ENCODE data around the gene APOBEC3H. TPM values are rescaled to one million over a fixed set of nuclear protein-coding genes. Genes with fewer than 3 reads are reported as not detected.

Gene APOBEC3H
- total RNA-seq, 1 donor from 2014 or later: not detected

GRCh38 chr22:39108487-39108886 is 11.4 kb downstream of the APOBEC3H start:
- no peak for ATAC-seq
- DNase-seq (ENCODE audit: low spot score): no peak

- no peak for DNase-seq (ENCODE audit: low spot score)
- no peak for ATAC-seq
Observed at GRCh38 chr22:39109361-39109760, 12.3 kb downstream of the APOBEC3H start.

GRCh38 chr22:39110631-39111561 is 13.9 kb downstream of the APOBEC3H start:
- ATAC-seq: no peak
- DNase-seq (ENCODE audit: low spot score): no peak

- DNase-seq (ENCODE audit: low spot score) (no peak), ATAC-seq (no peak)
Observed at GRCh38 chr22:39114112-39114511, 17.1 kb downstream of the APOBEC3H start.

DNA sequence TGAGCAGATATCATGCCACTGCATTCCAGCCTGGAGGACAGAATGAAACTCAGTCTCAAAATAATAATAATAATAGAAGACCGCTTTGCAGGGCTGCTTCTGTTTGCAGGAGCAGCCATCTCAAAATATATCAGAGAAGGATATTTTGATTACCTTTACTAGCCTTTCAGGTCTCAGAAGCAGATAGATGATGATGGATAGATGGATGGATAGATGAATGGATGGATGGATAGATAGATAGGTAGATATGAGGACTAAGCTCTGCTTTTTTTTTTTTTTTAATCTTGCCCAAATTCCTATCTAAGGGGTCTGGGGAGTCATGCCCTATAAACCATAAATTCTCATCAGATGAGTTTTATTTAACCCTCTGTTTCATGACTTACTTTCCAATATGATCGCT is 18.5 kb downstream of the APOBEC3H start:
- DNase-seq (ENCODE audit: low spot score): no peak
- no peak for ATAC-seq

DNA sequence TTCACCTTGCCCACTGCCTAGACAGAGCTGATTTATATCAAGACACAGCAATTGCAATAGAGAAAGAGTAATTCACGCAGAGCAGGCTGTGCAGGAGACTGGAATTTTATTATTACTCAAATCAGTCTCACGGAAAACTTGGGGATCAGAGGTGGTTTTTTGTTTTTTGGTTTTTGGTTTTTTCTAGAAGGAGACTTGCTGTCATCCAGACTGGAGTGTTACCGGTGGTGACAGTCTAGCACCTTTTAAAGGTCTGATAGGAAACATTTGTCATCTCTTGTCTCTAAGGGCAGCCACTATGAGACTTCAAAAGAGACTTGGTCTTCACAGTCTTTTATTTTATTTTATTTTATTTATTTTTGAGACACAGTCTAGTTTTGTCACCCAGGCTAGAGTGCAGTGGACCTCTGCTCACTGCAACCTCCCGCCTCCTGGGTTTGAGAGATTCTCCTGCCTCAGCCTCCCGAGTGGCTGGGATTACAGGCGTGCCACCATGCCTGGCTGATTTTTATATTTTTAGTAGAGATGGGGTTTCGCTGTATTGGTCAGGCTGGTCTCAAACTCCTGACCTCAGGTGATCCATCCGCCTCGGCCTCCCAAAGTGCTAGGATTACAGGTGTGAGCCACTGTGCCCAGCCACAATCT is 19.1 kb downstream of the APOBEC3H start:
- DNase-seq (ENCODE audit: low spot score): no peak
- ATAC-seq: no peak

DNA sequence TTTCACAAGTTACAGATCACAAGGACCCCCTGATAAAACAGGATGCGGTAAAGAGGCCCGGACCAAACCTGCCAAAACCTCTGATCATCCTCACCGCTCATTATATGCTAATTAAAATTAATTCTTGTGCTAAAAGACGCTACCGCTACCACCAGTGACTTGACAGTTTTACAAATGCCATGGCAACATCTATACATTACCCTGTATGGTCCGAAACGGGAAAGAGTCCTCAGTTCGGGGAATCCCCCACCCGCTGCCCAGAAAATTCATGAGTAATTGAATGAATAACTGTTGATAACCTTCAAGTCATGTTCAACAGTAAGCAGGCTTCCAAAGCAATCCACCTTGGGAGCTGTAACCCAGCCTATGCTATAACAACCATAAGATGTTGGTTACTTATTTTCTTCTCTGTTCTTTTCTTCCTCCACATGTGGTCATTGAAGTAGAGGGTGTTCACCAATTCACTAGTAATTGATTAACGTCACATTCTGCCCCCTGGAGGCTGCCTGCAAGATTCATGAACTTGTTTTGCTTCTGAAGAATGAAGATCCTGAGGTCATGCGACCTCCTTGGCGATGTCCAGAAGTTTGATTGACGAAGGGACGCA is 20.6 kb downstream of the APOBEC3H start:
- DNase-seq (ENCODE audit: low spot score) (no peak), ATAC-seq (peak; percentile 83)

DNA sequence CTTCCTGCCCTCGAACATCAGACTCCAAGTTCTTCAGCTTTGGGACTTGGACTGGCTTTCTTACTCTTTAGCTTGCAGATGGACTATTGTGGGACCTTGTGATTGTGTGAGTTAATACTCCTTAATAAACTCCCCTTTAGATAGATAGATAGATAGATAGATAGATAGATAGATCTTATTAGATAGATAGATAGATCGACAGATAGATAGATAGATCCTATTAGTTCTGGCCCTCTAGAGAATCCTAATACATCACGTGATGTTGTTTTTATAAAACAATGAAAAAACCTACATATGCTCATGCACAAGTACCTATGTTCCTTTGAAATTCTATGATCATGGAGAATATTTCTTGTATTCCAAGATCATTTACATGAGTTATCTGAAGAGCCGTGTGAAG is 23.9 kb downstream of the APOBEC3H start:
- no peak for ATAC-seq
- DNase-seq (ENCODE audit: low spot score): no peak

DNA sequence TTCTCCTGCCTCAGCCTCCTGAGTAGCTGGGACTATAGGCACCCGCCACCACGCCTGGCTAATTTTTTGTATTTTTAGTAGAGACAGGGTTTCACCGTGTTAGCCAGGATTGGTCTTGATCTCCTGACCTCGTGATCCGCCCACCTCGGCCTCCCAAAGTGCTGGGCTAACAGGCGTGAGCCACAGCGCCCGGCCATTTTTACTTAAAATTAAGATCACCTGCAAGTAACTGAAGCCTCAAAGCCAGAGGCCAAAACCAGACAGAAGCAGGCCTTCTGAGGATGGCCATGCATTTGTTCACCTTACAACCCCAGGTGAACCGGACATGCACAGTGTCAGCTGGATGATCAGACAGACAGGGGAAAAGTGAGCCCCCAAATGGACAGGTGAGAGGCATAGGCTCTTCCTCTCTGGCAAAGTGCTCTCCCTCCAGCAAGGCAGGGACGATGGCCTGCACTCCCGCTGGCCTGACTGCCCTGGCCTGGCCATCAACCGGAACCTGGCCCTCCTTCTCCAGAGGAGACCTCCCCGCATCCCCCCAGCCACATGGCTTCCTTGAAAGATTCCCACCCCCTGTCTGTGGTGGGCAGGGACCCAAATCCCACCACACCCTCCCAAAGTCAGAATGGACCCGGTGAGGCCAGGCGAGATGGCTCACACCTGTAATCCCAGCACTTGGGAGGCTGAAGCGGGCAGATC is 25.9 kb downstream of the APOBEC3H start:
- no peak for ATAC-seq
- no peak for DNase-seq (ENCODE audit: low spot score)

DNA sequence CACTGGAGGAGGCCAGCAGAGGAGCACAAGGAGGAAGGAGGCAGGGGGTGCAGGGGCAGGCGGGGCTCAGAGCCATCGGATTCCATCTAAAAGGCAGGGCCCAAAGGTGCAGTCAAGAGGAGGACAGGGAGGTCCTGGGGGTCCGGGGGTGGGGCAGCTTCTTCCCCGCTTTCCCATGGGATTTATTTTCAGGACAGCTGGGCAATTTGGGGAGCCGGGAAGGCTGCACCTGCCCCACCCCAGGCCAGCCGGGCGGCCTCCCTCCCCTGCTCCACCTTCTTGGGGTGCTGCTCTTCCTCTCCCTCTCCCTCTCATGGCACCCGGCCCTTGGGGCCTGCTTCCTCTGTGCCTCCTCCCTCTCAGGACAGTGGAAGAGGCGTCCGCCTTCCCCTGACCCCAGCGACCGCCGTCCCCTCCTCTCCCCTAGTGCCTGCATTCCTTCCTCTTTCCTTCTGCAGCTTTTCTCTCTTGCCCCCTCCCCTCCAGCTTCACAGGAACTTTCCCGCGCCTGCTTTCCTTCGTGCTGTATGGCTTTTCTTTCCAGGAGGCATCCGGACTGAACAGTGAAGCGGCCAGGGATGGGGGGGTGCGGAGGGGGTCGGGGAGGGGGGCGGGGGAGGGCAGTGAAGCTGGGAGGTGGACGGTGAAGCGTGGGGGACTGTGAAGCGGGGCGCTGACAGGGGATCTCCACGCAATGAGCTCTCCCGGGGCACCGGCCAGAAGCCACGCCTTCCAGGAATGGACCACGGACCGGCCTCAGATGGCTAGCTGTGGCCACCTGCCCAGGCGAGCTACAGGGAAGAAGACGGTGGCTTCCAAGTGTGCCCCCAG is 26.9 kb downstream of the APOBEC3H start:
- ATAC-seq (peak; percentile 50), DNase-seq (ENCODE audit: low spot score) (no peak)

GRCh38 chr22:39125622-39126021 is 28.6 kb downstream of the APOBEC3H start:
- DNase-seq (ENCODE audit: low spot score) (no peak), ATAC-seq (no peak)

DNA sequence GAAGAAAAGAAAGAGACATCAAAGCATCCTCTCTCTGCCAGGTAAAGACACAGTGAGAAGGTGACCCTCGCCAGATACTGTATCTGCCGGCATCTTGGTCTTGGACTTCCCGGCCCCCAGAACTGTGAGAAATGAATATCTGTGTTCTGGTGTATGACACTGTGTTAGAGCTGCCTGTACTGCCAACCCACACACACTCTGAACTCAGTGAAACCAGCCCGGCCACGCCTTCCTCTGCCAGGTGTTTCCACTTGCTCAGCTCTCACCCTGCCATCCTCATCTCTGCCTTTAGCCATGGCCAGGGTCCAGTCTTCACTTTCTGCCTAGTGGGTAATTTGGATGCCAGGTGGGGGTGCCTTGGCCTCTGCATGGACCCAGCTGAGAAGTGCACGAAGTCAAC is 31.5 kb downstream of the APOBEC3H start:
- ATAC-seq (no peak), DNase-seq (ENCODE audit: low spot score) (no peak)

DNA sequence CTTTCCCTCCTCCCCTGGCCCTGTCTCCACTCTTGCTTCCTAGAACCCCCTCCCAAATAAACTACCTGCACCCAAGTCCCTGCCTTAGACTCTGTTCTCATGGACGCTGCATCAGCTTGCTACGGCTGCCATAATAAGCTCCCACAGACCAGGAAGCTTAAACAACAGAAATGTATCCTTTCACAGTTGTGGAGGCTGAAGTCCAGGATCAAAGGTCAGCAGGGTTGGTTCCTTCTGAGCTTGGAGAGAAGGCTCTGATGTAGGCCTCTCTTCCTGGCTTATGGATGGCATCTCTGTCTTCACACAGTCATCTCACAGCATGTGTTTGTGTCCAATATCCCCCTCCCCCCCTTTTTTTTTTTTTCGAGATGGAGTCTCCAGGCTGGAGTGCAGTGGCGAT is 32.0 kb downstream of the APOBEC3H start:
- DNase-seq (ENCODE audit: low spot score) (no peak), ATAC-seq (no peak)

- DNase-seq (ENCODE audit: low spot score): no peak
Observed at GRCh38 chr22:39129746-39130145, 32.7 kb downstream of the APOBEC3H start.

GRCh38 chr22:39130152-39130704 is 33.2 kb downstream of the APOBEC3H start:
- no peak for DNase-seq (ENCODE audit: low spot score)
- no peak for ATAC-seq

More at GRCh38 chr22:39129746-39130145, 32.7 kb downstream of the APOBEC3H start:
- no peak for ATAC-seq

GRCh38 chr22:39130892-39131855 is 34.1 kb downstream of the APOBEC3H start:
- DNase-seq (ENCODE audit: low spot score) (no peak), ATAC-seq (peak; percentile 24)

GRCh38 chr22:39132281-39132680 is 35.2 kb downstream of the APOBEC3H start:
- ATAC-seq (no peak), DNase-seq (ENCODE audit: low spot score) (no peak)

DNA sequence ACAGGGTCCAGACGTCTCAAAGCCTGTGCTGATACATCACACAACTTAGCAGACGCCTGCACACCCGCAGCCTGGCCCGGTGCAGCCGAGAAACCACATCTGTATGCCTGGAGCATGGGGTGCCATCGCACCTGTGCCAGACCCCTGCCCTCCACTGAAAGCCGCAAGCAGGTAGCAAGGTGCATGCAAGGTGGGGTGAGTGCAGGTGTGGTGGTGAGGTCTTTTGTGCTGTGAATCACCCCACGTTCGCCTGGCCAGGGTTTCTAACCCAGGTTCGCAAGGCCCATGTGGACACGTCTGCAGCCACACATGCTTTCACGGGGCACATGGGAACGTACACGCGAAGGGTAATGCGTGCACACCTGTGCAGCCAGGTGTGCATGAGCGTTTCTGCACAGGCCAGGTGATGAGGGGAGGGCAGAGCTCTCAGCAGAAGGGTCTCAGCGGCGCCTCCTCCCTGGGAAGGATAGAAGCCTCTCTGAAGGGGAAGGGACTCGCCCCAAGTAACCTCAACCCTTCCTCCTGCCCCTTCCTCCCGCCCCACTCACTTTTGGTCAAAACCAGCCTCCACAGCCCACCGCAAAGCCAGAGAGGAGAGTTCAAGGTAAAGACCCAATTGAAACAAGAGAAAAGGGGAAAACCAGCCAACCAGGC is 36.0 kb downstream of the APOBEC3H start:
- DNase-seq (ENCODE audit: low spot score) (no peak), ATAC-seq (no peak)
